Skeletal muscle satellite cell (primary cell): ENCODE results near the gene BBLN.
"Not testable (repeated sequence)": the region's sequence is repeated elsewhere in the genome, so short reads cannot be mapped to it uniquely, and the experiment has no call there.

Experiments
- H3K27me3 ChIP-seq: 2 replicates; pipeline ENCODE4 v1.7.0; 2013; ENCODE audit warnings: low read length; ENCODE audit not compliant: control insufficient read depth, insufficient read depth
- H3K36me3 ChIP-seq: 2 replicates; pipeline ENCODE4 v1.7.0; 2013; ENCODE audit warnings: mild to moderate bottlenecking, control low read depth, low read length; ENCODE audit not compliant: insufficient read depth
- H3K4me1 ChIP-seq: 2 replicates; pipeline ENCODE4 v1.7.0; 2013; ENCODE audit warnings: low read length; ENCODE audit not compliant: control insufficient read depth, insufficient read depth
- H3K4me2 ChIP-seq: 2 replicates; pipeline ENCODE4 v1.7.0; 2013; ENCODE audit warnings: mild to moderate bottlenecking, low read length
- H3K4me3 ChIP-seq: 2 replicates; pipeline ENCODE4 v1.7.0; 2013; ENCODE audit warnings: low read length
- H3K9ac ChIP-seq: 2 replicates; pipeline ENCODE4 v1.7.0; 2013; ENCODE audit warnings: mild to moderate bottlenecking, low read depth, low read length, moderate library complexity
- H3K9me3 ChIP-seq: replicated peaks from 2 replicates; pipeline ENCODE4 v1.7.0; 2013; ENCODE audit warnings: mild to moderate bottlenecking, control low read depth, low read length

BBLN gene

GRCh38 chr9:128127990-128128835, 31.9 kb upstream of the BBLN start:
- Histone ChIP-seq H3K4me1 (peaks cover 15% of the 10 kb centered on the region), H3K4me3 (peak overlapping the region; percentile 95), H3K9ac (peak overlapping the region; percentile 96), H3K36me3 (peaks cover 12% of the 10 kb centered on the region), H3K4me2 (peak overlapping the region; percentile 97), H3K27me3 (peaks cover 21% of the 10 kb centered on the region), H3K9me3 (no peaks in the 10 kb centered on the region)

- Histone ChIP-seq H3K4me2 (peak overlapping the region; percentile 97), H3K4me3 (peak overlapping the region; percentile 95), H3K9ac (peak overlapping the region; percentile 96), H3K36me3 (peaks cover 7% of the 10 kb centered on the region), H3K4me1 (peaks cover 15% of the 10 kb centered on the region), H3K9me3 (no peaks in the 10 kb centered on the region), H3K27me3 (peaks cover 29% of the 10 kb centered on the region)
Observed at GRCh38 chr9:128128836-128129590, 31.1 kb upstream of the BBLN start.

GRCh38 chr9:128129976-128130590, 30.0 kb upstream of the BBLN start:
- not testable (repeated sequence) for H3K4me3 ChIP-seq, H3K4me2 ChIP-seq, H3K36me3 ChIP-seq, H3K9me3 ChIP-seq, H3K9ac ChIP-seq
- Histone ChIP-seq H3K27me3 (peaks cover 29% of the 10 kb centered on the region), H3K4me1 (peaks cover 15% of the 10 kb centered on the region)

GRCh38 chr9:128130651-128131050, 29.4 kb upstream of the BBLN start:
- H3K4me1 ChIP-seq, result peaks cover 12% of the 10 kb centered on the region
- not testable (repeated sequence) for H3K36me3 ChIP-seq, H3K4me2 ChIP-seq, H3K9ac ChIP-seq, H3K9me3 ChIP-seq, H3K4me3 ChIP-seq
- peaks cover 29% of the 10 kb centered on the region for H3K27me3 ChIP-seq

- H3K4me1 ChIP-seq, H3K4me2 ChIP-seq, H3K36me3 ChIP-seq, H3K4me3 ChIP-seq, H3K9ac ChIP-seq, H3K9me3 ChIP-seq: not testable (repeated sequence)
- H3K27me3 ChIP-seq, result peaks cover 29% of the 10 kb centered on the region
Observed at GRCh38 chr9:128131346-128131745, 28.7 kb upstream of the BBLN start.

- H3K27me3 ChIP-seq, result peaks cover 29% of the 10 kb centered on the region
- H3K4me2 ChIP-seq, H3K9ac ChIP-seq, H3K4me1 ChIP-seq, H3K9me3 ChIP-seq, H3K36me3 ChIP-seq, H3K4me3 ChIP-seq: not testable (repeated sequence)
Observed at GRCh38 chr9:128132139-128132538, 27.9 kb upstream of the BBLN start.

- peaks cover 29% of the 10 kb centered on the region for H3K27me3 ChIP-seq
- H3K9ac ChIP-seq, H3K4me2 ChIP-seq, H3K4me3 ChIP-seq, H3K36me3 ChIP-seq, H3K4me1 ChIP-seq, H3K9me3 ChIP-seq: not testable (repeated sequence)
Observed at GRCh38 chr9:128135561-128135960, 24.5 kb upstream of the BBLN start.

- H3K9me3 ChIP-seq, result no peaks in the 10 kb centered on the region
- H3K36me3 ChIP-seq, result no peaks in the 10 kb centered on the region
- H3K4me3 ChIP-seq, result no peak overlapping the region
- H3K4me2 ChIP-seq, result no peak overlapping the region
- no peak overlapping the region for H3K9ac ChIP-seq
- H3K27me3 ChIP-seq, result peaks cover 22% of the 10 kb centered on the region
- H3K4me1 ChIP-seq, result peaks cover 7% of the 10 kb centered on the region
Observed at GRCh38 chr9:128136816-128137793, 23.0 kb upstream of the BBLN start.

GRCh38 chr9:128138001-128138400, 22.1 kb upstream of the BBLN start:
- Histone ChIP-seq H3K9ac (no peak overlapping the region), H3K27me3 (peaks cover 14% of the 10 kb centered on the region), H3K4me2 (no peak overlapping the region), H3K9me3 (no peaks in the 10 kb centered on the region), H3K4me3 (no peak overlapping the region), H3K4me1 (peaks cover 7% of the 10 kb centered on the region), H3K36me3 (no peaks in the 10 kb centered on the region)

- Histone ChIP-seq H3K9me3 (no peaks in the 10 kb centered on the region), H3K36me3 (no peaks in the 10 kb centered on the region), H3K4me2 (no peak overlapping the region), H3K4me1 (peaks cover 7% of the 10 kb centered on the region), H3K4me3 (no peak overlapping the region), H3K27me3 (peaks cover 4% of the 10 kb centered on the region), H3K9ac (no peak overlapping the region)
Observed at GRCh38 chr9:128139621-128140020, 20.4 kb upstream of the BBLN start.

- Histone ChIP-seq H3K4me3 (no peak overlapping the region), H3K9ac (no peak overlapping the region), H3K4me1 (peaks cover 7% of the 10 kb centered on the region), H3K36me3 (no peaks in the 10 kb centered on the region), H3K4me2 (no peak overlapping the region), H3K27me3 (peaks cover 15% of the 10 kb centered on the region), H3K9me3 (no peaks in the 10 kb centered on the region)
Observed at GRCh38 chr9:128141604-128142003, 18.5 kb upstream of the BBLN start.
